Liver (tissue), 9 donors: ENCODE results near the gene CLRN3. TPM values are rescaled to one million over a fixed set of nuclear protein-coding genes. Genes with fewer than 3 reads are reported as not detected.

Source experiments
- DNase-seq: peaks from one replicate; pipeline ENCODE4 v3.0.0-alpha.2; 2017; ENCODE audit warnings: low spot score
- H3K27ac ChIP-seq, 2 donors: one replicate each; pipeline ENCODE4 v1.7.0; 2013; ENCODE audit warnings: inconsistent platforms in 2 of 2, low read length in 2 of 2, control low read depth in 1 of 2, low read depth in 1 of 2, mild to moderate bottlenecking in 1 of 2
- H3K27me3 ChIP-seq, 4 donors: one replicate each; pipeline versions ENCODE4 v1.6.1 to v1.7.0; 2013; ENCODE audit warnings: low read length in 3 of 4, inconsistent platforms in 1 of 4, mild to moderate bottlenecking in 1 of 4, moderate library complexity in 1 of 4; ENCODE audit not compliant: control insufficient read depth in 4 of 4, insufficient read depth in 4 of 4
- H3K36me3 ChIP-seq, 4 donors: one replicate each; pipeline versions ENCODE4 v1.6.1 to v1.7.0; 2013; ENCODE audit warnings: low read length in 3 of 4, mild to moderate bottlenecking in 3 of 4, low read depth in 1 of 4, moderate library complexity in 1 of 4; ENCODE audit not compliant: control insufficient read depth in 4 of 4, insufficient read depth in 3 of 4
- H3K4me1 ChIP-seq, 4 donors: one replicate each; pipeline versions ENCODE4 v1.6.1 to v1.7.0; 2013; ENCODE audit warnings: low read length in 3 of 4, mild to moderate bottlenecking in 3 of 4, moderate library complexity in 1 of 4; ENCODE audit not compliant: control insufficient read depth in 4 of 4, insufficient read depth in 4 of 4
- H3K4me3 ChIP-seq, 3 donors: one replicate each; pipeline versions ENCODE4 v1.6.1 to v1.7.0; 2013; ENCODE audit warnings: low read length in 3 of 3, control low read depth in 1 of 3, low read depth in 1 of 3, mild to moderate bottlenecking in 1 of 3
- H3K9ac ChIP-seq, 2 donors: one replicate each; pipeline ENCODE4 v1.7.0; 2013; ENCODE audit warnings: low read length in 2 of 2, mild to moderate bottlenecking in 2 of 2, moderate library complexity in 2 of 2, control low read depth in 1 of 2, low read depth in 1 of 2
- H3K9me3 ChIP-seq, 4 donors: one replicate each; pipeline versions ENCODE4 v1.6.1 to v1.7.0; 2013; ENCODE audit warnings: low read length in 3 of 4; ENCODE audit not compliant: control insufficient read depth in 4 of 4
- EGR1 ChIP-seq, 2 donors: IDR thresholded peaks; 2 replicates each; pipeline ENCODE4 v1.6.1; 2016 to 2018; ENCODE audit warnings: antibody characterized with exemption in 2 of 2, low read depth in 2 of 2
- FOXA1 ChIP-seq: IDR thresholded peaks from 2 replicates; pipeline ENCODE4 v1.6.1; 2016; ENCODE audit warnings: antibody characterized with exemption
- FOXA2 ChIP-seq: IDR thresholded peaks from 2 replicates; pipeline ENCODE4 v1.6.1; 2016; ENCODE audit warnings: antibody characterized with exemption
- GABPA ChIP-seq, 2 donors: IDR thresholded peaks in 1 of 2; conservative IDR thresholded peaks in 1 of 2; 2 replicates each; pipeline ENCODE4 v1.6.1; 2016; ENCODE audit warnings: antibody characterized with exemption in 2 of 2, mild to moderate bottlenecking in 1 of 2, moderate library complexity in 1 of 2
- HNF4A ChIP-seq, 2 donors: conservative IDR thresholded peaks; 2 replicates each; pipeline ENCODE4 v1.6.1; 2016; ENCODE audit warnings: antibody characterized with exemption in 2 of 2, mild to moderate bottlenecking in 2 of 2
- HNF4G ChIP-seq: IDR thresholded peaks from 2 replicates; pipeline ENCODE4 v1.6.1; 2016; ENCODE audit warnings: antibody characterized with exemption
- JUND ChIP-seq, 2 donors: IDR thresholded peaks; 2 replicates each; pipeline ENCODE4 v1.6.1; 2016; ENCODE audit warnings: antibody characterized with exemption in 2 of 2
- NR2F2 ChIP-seq: IDR thresholded peaks from 2 replicates; pipeline ENCODE4 v1.6.1; 2016; ENCODE audit warnings: antibody characterized with exemption
- RAD21 ChIP-seq, 2 donors: IDR thresholded peaks; 2 replicates each; pipeline ENCODE4 v1.6.1; 2016; ENCODE audit warnings: antibody characterized with exemption in 2 of 2, mild to moderate bottlenecking in 2 of 2
- RXRA ChIP-seq, 2 donors: IDR thresholded peaks; 2 replicates each; pipeline ENCODE4 v1.6.1; 2017 to 2018; ENCODE audit warnings: antibody characterized with exemption in 2 of 2, mild to moderate bottlenecking in 1 of 2
- SP1 ChIP-seq: IDR thresholded peaks from 2 replicates; pipeline ENCODE4 v1.6.1; 2018; ENCODE audit warnings: antibody characterized with exemption, mild to moderate bottlenecking
- TAF1 ChIP-seq: conservative IDR thresholded peaks from 2 replicates; pipeline ENCODE4 v1.6.1; 2016; ENCODE audit warnings: antibody characterized with exemption, mild to moderate bottlenecking
- YY1 ChIP-seq: IDR thresholded peaks from 2 replicates; pipeline ENCODE4 v1.6.1; 2016; ENCODE audit warnings: antibody characterized with exemption, mild to moderate bottlenecking
- WGBS: extraction: QIAGEN DNeasy Blood & Tissue Kit; methylation state at CpG from one replicate; pipeline ENCODE4 v1.1.7; 2013; 5-methylcytosine and 5-hydroxymethylcytosine counted together
- polyA plus RNA-seq, 2 donors: library from polyadenylated mRNA; stranded (reverse) in 1 of 2; unstranded in 1 of 2; fragments of 200-250 nt in 1 of 2; fragments of >200 nt in 1 of 2; fragmentation: Nextera tagmentation in 1 of 2; extraction: Ambion mirVana in 1 of 2; gene quantifications; one replicate each; pipeline versions ENCODE4 v1.2.1 to v1.2.3, GENCODE V29; 2013 to 2015
- total RNA-seq, 2 donors: library from RNA; depleted of rRNA; stranded (reverse); fragments of >200 nt; gene quantifications; one replicate each; pipeline ENCODE4 v1.2.3, GENCODE V29; 2014
- TF ChIP-seq, protein P1 (sequence below): IDR thresholded peaks from 2 replicates; pipeline ENCODE4 v1.6.1; 2016; ENCODE audit warnings: antibody characterized with exemption
- TF ChIP-seq, protein P2 (sequence below): fragments of 150-350 bp; IDR thresholded peaks from 2 replicates; pipeline ENCODE4 v1.5.1; 2017; ENCODE audit warnings: improper control_type of control experiment, low read depth, low read length; ENCODE audit not compliant: missing input control
- TF ChIP-seq, protein P3 (sequence below): IDR thresholded peaks from 2 replicates; pipeline ENCODE4 v1.6.1; 2016; ENCODE audit warnings: antibody characterized with exemption
- TF ChIP-seq, protein P4 (sequence below): IDR thresholded peaks from 2 replicates; pipeline ENCODE4 v1.6.1; 2016; ENCODE audit warnings: antibody characterized with exemption, mild to moderate bottlenecking
- TF ChIP-seq, protein P5 (sequence below): IDR thresholded peaks from 2 replicates; pipeline ENCODE4 v1.6.1; 2016; ENCODE audit warnings: antibody characterized with exemption
- donor health status: healthy.
- donor health status: healthy.
- donor health status: healthy.
- donor health status: healthy.
- donor health status: healthy.

CLRN3 gene
- total and polyA plus RNA-seq, 4 donors = 0.33 to 16.9 (median 6.9) TPM

DNA sequence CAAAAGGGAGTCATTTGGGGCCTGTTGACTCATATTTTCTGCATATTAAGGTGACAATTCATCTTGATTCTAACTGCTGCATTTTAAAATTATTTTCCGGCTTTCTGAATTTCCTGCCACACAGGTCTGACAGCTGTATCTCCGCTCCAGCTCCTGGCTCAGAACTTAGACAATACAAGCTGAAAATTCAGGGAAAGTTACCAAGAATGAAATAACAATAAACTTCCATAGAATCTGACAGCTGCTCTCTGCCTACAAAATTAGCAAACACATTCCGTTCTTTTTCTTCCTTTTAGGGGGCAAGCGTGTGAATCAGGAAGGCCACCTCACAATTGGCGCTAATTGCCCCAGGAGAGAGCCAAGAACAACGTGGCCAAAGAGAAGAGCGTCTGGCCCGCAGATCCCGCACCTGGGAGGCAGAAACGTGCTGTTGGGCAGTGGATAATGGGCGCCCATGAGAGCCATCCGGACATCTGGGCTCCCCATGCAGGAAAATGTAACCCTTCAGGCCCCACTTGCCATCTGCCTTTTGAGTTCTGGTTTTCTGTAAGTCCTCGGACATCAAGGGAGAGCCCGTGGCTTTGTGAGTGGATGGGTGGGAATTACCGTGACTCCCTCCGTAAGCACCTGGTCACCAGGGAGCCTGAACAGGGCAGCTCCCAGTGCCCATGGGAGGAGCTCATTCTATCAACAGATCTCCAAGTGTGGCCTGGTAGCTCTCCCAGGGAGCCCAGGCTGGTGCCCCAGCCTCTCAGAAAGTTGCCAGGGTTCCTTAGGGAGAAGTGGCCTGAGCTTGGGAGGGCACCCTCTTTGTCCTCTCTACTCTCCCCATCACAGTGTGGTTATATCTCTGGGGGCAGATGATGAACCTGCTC, 5.0 kb downstream of the CLRN3 start:
- TF ChIP-seq, protein P1, sequence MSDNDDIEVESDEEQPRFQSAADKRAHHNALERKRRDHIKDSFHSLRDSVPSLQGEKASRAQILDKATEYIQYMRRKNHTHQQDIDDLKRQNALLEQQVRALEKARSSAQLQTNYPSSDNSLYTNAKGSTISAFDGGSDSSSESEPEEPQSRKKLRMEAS = no peak
- TF ChIP-seq TAF1 (no peak), FOXA2 (no peak), RAD21 (IDR thresholded peaks at IDR 0.05) (no peak), JUND (IDR thresholded peaks at IDR 0.05) (no peak), SP1 (no peak), GABPA (IDR thresholded peaks at IDR 0.05 in 1 of 2, conservative IDR thresholded peaks at IDR 0.05 in 1 of 2) (no peak)
- TF ChIP-seq, protein P2, sequence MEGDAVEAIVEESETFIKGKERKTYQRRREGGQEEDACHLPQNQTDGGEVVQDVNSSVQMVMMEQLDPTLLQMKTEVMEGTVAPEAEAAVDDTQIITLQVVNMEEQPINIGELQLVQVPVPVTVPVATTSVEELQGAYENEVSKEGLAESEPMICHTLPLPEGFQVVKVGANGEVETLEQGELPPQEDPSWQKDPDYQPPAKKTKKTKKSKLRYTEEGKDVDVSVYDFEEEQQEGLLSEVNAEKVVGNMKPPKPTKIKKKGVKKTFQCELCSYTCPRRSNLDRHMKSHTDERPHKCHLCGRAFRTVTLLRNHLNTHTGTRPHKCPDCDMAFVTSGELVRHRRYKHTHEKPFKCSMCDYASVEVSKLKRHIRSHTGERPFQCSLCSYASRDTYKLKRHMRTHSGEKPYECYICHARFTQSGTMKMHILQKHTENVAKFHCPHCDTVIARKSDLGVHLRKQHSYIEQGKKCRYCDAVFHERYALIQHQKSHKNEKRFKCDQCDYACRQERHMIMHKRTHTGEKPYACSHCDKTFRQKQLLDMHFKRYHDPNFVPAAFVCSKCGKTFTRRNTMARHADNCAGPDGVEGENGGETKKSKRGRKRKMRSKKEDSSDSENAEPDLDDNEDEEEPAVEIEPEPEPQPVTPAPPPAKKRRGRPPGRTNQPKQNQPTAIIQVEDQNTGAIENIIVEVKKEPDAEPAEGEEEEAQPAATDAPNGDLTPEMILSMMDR = no peak
- TF ChIP-seq, protein P3, sequence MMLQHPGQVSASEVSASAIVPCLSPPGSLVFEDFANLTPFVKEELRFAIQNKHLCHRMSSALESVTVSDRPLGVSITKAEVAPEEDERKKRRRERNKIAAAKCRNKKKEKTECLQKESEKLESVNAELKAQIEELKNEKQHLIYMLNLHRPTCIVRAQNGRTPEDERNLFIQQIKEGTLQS = no peak
- H3K27ac ChIP-seq = peak overlapping the region in 1 of 2 donors; percentile 22
- no peaks in the 10 kb centered on the region for H3K27me3 ChIP-seq
- H3K4me1 ChIP-seq = peaks cover 7 to 39% (median 24%) of the 10 kb centered on the region in 4 donors
- H3K4me3 ChIP-seq = no peak overlapping the region
- 82% methylated on average over 16 of the region's 16 CpGs for WGBS
- peaks cover 0 to 6% (median 2%) of the 10 kb centered on the region in 4 donors for H3K36me3 ChIP-seq
- no peaks in the 10 kb centered on the region for H3K9me3 ChIP-seq
- no peak for DNase-seq
- H3K9ac ChIP-seq = no peak overlapping the region

DNA sequence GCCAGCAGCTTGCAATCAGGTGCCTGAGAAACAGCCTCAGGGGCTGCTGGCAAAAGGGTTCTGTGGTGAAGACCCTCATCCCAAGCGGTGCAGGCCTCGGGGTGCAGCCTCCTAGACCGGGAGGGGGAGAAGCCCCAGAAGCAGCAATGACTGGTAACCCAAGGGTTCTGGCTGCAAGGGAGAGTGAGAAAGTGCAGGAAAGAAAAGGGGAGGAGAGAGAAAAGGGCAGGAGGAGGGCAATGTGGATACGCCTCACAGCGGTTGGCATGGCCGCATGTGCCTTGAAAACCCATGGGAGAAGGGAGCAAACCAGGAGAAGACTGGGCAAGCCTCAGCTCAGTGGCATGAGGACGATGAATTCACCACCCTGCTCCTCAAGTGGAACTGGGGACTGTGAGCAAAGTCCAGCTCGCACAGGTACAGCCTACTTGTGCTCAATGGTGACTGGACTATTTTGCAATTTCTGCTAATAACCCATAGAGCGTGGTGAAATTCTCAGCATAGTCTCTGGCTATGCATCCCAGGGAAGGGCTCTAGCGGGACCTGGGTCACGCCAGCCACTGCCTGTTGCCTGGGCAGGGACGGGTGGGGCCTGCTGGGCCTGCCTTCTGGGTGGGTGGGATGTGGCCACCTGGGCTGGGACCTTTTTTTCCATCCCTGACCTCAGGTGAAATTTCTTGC, 6.2 kb downstream of the CLRN3 start:
- TF ChIP-seq SP1 = peak; percentile 73
- TF ChIP-seq, protein P2 = no peak
- peak; percentile 17 to 77 for TF ChIP-seq RXRA (IDR thresholded peaks at IDR 0.05)
- peak; percentile 86 for TF ChIP-seq YY1
- TF ChIP-seq, protein P3 = no peak
- TF ChIP-seq, protein P1 = peak; percentile 63
- TF ChIP-seq HNF4G = peak; percentile 90
- TF ChIP-seq TAF1 = no peak
- TF ChIP-seq NR2F2 = no peak
- TF ChIP-seq EGR1 (IDR thresholded peaks at IDR 0.05; ENCODE audit: low read depth in 2 of 2) = no peak
- TF ChIP-seq, protein P4, sequence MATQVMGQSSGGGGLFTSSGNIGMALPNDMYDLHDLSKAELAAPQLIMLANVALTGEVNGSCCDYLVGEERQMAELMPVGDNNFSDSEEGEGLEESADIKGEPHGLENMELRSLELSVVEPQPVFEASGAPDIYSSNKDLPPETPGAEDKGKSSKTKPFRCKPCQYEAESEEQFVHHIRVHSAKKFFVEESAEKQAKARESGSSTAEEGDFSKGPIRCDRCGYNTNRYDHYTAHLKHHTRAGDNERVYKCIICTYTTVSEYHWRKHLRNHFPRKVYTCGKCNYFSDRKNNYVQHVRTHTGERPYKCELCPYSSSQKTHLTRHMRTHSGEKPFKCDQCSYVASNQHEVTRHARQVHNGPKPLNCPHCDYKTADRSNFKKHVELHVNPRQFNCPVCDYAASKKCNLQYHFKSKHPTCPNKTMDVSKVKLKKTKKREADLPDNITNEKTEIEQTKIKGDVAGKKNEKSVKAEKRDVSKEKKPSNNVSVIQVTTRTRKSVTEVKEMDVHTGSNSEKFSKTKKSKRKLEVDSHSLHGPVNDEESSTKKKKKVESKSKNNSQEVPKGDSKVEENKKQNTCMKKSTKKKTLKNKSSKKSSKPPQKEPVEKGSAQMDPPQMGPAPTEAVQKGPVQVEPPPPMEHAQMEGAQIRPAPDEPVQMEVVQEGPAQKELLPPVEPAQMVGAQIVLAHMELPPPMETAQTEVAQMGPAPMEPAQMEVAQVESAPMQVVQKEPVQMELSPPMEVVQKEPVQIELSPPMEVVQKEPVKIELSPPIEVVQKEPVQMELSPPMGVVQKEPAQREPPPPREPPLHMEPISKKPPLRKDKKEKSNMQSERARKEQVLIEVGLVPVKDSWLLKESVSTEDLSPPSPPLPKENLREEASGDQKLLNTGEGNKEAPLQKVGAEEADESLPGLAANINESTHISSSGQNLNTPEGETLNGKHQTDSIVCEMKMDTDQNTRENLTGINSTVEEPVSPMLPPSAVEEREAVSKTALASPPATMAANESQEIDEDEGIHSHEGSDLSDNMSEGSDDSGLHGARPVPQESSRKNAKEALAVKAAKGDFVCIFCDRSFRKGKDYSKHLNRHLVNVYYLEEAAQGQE = peak; percentile 23
- no peak for TF ChIP-seq RAD21 (IDR thresholded peaks at IDR 0.05)
- TF ChIP-seq FOXA2 = peak; percentile 33
- peak; percentile 98 to 99 for TF ChIP-seq HNF4A (conservative IDR thresholded peaks at IDR 0.05)
- TF ChIP-seq, protein P5, sequence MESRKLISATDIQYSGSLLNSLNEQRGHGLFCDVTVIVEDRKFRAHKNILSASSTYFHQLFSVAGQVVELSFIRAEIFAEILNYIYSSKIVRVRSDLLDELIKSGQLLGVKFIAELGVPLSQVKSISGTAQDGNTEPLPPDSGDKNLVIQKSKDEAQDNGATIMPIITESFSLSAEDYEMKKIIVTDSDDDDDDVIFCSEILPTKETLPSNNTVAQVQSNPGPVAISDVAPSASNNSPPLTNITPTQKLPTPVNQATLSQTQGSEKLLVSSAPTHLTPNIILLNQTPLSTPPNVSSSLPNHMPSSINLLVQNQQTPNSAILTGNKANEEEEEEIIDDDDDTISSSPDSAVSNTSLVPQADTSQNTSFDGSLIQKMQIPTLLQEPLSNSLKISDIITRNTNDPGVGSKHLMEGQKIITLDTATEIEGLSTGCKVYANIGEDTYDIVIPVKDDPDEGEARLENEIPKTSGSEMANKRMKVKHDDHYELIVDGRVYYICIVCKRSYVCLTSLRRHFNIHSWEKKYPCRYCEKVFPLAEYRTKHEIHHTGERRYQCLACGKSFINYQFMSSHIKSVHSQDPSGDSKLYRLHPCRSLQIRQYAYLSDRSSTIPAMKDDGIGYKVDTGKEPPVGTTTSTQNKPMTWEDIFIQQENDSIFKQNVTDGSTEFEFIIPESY = peak; percentile 49
- TF ChIP-seq JUND (IDR thresholded peaks at IDR 0.05) = peak in 1 of 2 donors; percentile 81
- no peak for TF ChIP-seq GABPA (IDR thresholded peaks at IDR 0.05 in 1 of 2, conservative IDR thresholded peaks at IDR 0.05 in 1 of 2)
- TF ChIP-seq FOXA1 = no peak
- peaks cover 0 to 11% (median 2%) of the 10 kb centered on the region in 4 donors for H3K36me3 ChIP-seq

More for the DNA sequence above, 6.2 kb downstream of the CLRN3 start:
- Histone ChIP-seq H3K4me1 (peaks cover 7 to 49% (median 26%) of the 10 kb centered on the region in 4 donors), H3K27ac (peak overlapping the region in 1 of 2 donors; percentile 57), H3K27me3 (no peaks in the 10 kb centered on the region), H3K4me3 (no peak overlapping the region), H3K9me3 (no peaks in the 10 kb centered on the region), H3K9ac (no peak overlapping the region)
- 61% methylated on average over 12 of the region's 12 CpGs for WGBS
- DNase-seq = no peak
